Naive thymus-derived CD4-positive, alpha-beta T cell (primary cell): ENCODE data around the gene CDKAL1. TPM values are rescaled to one million over a fixed set of nuclear protein-coding genes. Genes with fewer than 3 reads are reported as not detected.

ENCODE experiments used
- ATAC-seq: fragments of 150-1000 bp; cut with Tn5 transposase; 2 replicates; pipeline ENCODE4 v1.10.0; 2021; ENCODE audit warnings: mild to moderate bottlenecking, moderate library complexity
- CTCF ChIA-PET: fragments of 350-600 bp; sonication (Branson Sonifier 250); formaldehyde crosslinking; loops from one replicate; lab custom pipeline; 2021; ENCODE audit warnings: antibody characterized with exemption; lab: Charles Lee
- POLR2A ChIA-PET: fragments of 350-600 bp; sonication (Branson Sonifier 250); formaldehyde crosslinking; loops from one replicate; lab custom pipeline; 2021; ENCODE audit warnings: antibody characterized with exemption, inconsistent platforms; lab: Charles Lee
- DNase-seq, 9 donors: peaks; one replicate each; pipeline versions ENCODE4 v3.0.0 to v3.0.0-alpha.2; 2020 to 2022; ENCODE audit warnings: mixed read lengths in 1 of 9
- H3K27ac ChIP-seq: one replicate; pipeline ENCODE4 v1.7.0; 2013; ENCODE audit warnings: mild to moderate bottlenecking, low read depth, low read length, moderate library complexity
- H3K27me3 ChIP-seq, 2 donors: one replicate each; pipeline ENCODE4 v1.7.0; 2013; ENCODE audit warnings: low read length in 2 of 2, mild to moderate bottlenecking in 2 of 2, moderate library complexity in 2 of 2; ENCODE audit not compliant: control insufficient read depth in 2 of 2, insufficient read depth in 2 of 2
- H3K36me3 ChIP-seq, 3 experiments: 1 replicate in 2 of 3; 2 replicates in 1 of 3; pipeline ENCODE4 v1.7.0; 2013; ENCODE audit warnings: low read length in 3 of 3, mild to moderate bottlenecking in 3 of 3, moderate library complexity in 1 of 3; ENCODE audit not compliant: insufficient read depth in 3 of 3, control insufficient read depth in 2 of 3
- H3K4me1 ChIP-seq, 2 donors: one replicate each; pipeline ENCODE4 v1.7.0; 2013; ENCODE audit warnings: low read length in 2 of 2, mild to moderate bottlenecking in 2 of 2, moderate library complexity in 1 of 2; ENCODE audit not compliant: control insufficient read depth in 2 of 2, insufficient read depth in 2 of 2
- H3K4me3 ChIP-seq: 2 replicates; pipeline ENCODE4 v1.7.0; 2013; ENCODE audit warnings: mild to moderate bottlenecking, low read length
- H3K9me3 ChIP-seq, 3 experiments: 1 replicate in 2 of 3; 2 replicates in 1 of 3; pipeline ENCODE4 v1.7.0; 2013; ENCODE audit warnings: low read length in 3 of 3; ENCODE audit not compliant: control insufficient read depth in 2 of 3
- H3K27ac Mint-ChIP-seq, 9 donors: one replicate each; pipeline ENCODE4 v1.8.0; 2020 to 2022; ENCODE audit warnings: mixed read lengths in 9 of 9, mild to moderate bottlenecking in 8 of 9, moderate library complexity in 5 of 9, inconsistent platforms in 2 of 9
- H3K27me3 Mint-ChIP-seq, 5 donors: one replicate each; pipeline ENCODE4 v1.8.0; 2021 to 2022; ENCODE audit warnings: mixed read lengths in 5 of 5, mild to moderate bottlenecking in 1 of 5
- H3K36me3 Mint-ChIP-seq, 5 donors: one replicate each; pipeline ENCODE4 v1.8.0; 2020 to 2022; ENCODE audit warnings: mixed read lengths in 5 of 5, mild to moderate bottlenecking in 3 of 5, inconsistent platforms in 1 of 5
- H3K4me1 Mint-ChIP-seq, 7 donors: one replicate each; pipeline ENCODE4 v1.8.0; 2020 to 2022; ENCODE audit warnings: mixed read lengths in 7 of 7, mild to moderate bottlenecking in 3 of 7, inconsistent platforms in 1 of 7
- H3K4me3 Mint-ChIP-seq, 10 donors: one replicate each; pipeline ENCODE4 v1.8.0; 2020 to 2022; ENCODE audit warnings: mild to moderate bottlenecking in 10 of 10, mixed read lengths in 10 of 10, moderate library complexity in 6 of 10, inconsistent platforms in 2 of 10
- H3K9me3 Mint-ChIP-seq, 11 donors: one replicate each; pipeline ENCODE4 v1.8.0; 2020 to 2022; ENCODE audit warnings: mixed read lengths in 11 of 11, mild to moderate bottlenecking in 4 of 11, inconsistent platforms in 1 of 11, moderate library complexity in 1 of 11
- intact Hi-C, 2 donors: fragments of 100-400 bp; cut with micrococcal nuclease; formaldehyde crosslinking; loops; one replicate each; pipeline ENCODE4 v1.15.1; 2023
- polyA plus RNA-seq, 2 donors: library from polyadenylated mRNA; unstranded; fragments of 300-500 nt; fragmentation: Illumina TruSeq; gene quantifications; one replicate each; pipeline ENCODE4 v1.2.3, GENCODE V29; 2021
- total RNA-seq, 6 experiments: library from RNA in 5 of 6; stranded (reverse) in 5 of 6; gene quantifications; 1 replicate in 5 of 6; 2 replicates in 1 of 6; pipeline ENCODE4 v1.2.3 and lab custom pipeline; 2021 to 2026

CDKAL1 gene
- total and polyA plus RNA-seq, 7 experiments from 2014 or later, result 23.6 to 35.8 (median 29.8) TPM

DNA sequence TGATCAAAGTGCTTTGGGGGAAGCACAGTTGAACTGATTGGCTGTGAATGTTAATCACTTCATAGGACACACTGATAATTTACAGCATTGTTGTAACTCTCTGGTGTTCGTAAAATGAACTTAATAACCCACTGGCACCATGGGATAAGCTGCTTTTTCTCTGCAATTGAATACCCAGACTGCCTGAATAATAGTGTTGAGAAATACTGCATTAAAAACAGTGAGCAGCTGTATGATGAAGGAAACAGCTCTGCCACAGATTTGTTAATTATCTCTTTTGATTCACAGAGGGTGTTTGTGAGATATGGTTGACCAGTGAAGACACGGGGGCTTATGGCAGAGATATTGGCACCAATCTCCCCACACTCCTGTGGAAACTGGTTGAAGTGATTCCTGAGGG is 420.9 kb downstream of the CDKAL1 start:
- DNase-seq (no peak), ATAC-seq (no peak)
- H3K27ac Mint-ChIP-seq, result no peak overlapping the region
- H3K4me1 Mint-ChIP-seq, result peaks cover 0 to 4% (median 0%) of the 10 kb centered on the region in 7 donors
- intact Hi-C loops, result no loop called here
- Histone ChIP-seq H3K36me3 (peaks cover 0 to 20% (median 0%) of the 10 kb centered on the region in 3 experiments), H3K4me1 (no peaks in the 10 kb centered on the region), H3K27ac (no peak overlapping the region), H3K9me3 (no peaks in the 10 kb centered on the region), H3K4me3 (no peak overlapping the region), H3K27me3 (no peaks in the 10 kb centered on the region)
- H3K4me3 Mint-ChIP-seq, result no peak overlapping the region
- CTCF ChIA-PET, result no interaction called here
- H3K27me3 Mint-ChIP-seq, result no peaks in the 10 kb centered on the region
- peaks cover 8 to 61% (median 50%) of the 10 kb centered on the region in 5 donors for H3K36me3 Mint-ChIP-seq
- H3K9me3 Mint-ChIP-seq, result peaks cover 0 to 7% (median 0%) of the 10 kb centered on the region in 11 donors
- POLR2A ChIA-PET, result no interaction called here

DNA sequence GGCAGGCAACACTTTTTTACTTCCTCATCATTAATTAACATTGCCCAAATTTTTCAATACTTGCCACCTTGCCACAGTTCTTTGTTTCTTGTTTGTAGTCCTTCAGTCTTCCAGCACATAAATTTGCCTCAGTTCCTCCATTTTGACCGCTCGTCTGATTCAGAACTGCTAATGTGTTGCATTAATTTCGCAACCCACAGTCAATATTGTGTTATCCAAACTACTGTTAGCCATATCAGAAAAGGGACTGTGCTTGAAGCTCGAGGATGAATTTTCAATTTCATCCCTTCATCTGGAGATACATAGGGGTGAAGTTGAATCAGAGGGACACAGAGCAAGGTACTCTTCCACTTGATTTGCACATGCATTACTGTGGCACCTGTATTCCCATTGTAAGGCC is 421.5 kb downstream of the CDKAL1 start:
- H3K27ac Mint-ChIP-seq, result no peak overlapping the region

DNA sequence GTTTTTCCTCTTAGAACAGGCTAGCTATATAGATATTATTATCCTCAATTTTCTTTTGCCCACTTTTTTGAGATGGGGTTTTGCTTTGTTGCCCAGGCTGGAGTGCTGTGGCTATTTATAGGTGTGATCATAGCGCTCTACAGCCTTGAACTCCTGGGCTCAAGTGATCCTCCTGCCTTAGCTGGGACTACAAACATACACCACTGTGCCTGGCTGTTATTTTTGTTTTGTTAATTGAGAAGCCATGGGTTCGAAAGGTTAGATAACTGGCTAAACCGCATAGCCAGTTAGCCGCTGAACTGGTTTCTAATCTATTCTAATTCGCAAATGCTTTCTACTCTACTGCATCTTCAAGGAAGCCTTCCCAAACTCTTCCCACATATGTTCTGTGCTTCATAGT is 425.8 kb downstream of the CDKAL1 start:
- Mint-ChIP-seq H3K27me3 (no peaks in the 10 kb centered on the region), H3K4me1 (peaks cover 0 to 2% (median 0%) of the 10 kb centered on the region in 7 donors), H3K36me3 (peaks cover 11 to 83% (median 73%) of the 10 kb centered on the region in 5 donors), H3K4me3 (no peak overlapping the region), H3K9me3 (peaks cover 0 to 13% (median 0%) of the 10 kb centered on the region in 11 donors), H3K27ac (no peak overlapping the region)
- ATAC-seq (no peak), DNase-seq (no peak)
- CTCF ChIA-PET, result no interaction called here
- Histone ChIP-seq H3K4me1 (no peaks in the 10 kb centered on the region), H3K9me3 (no peaks in the 10 kb centered on the region), H3K36me3 (peaks cover 0 to 16% (median 0%) of the 10 kb centered on the region in 3 experiments), H3K27me3 (no peaks in the 10 kb centered on the region), H3K4me3 (no peak overlapping the region), H3K27ac (no peak overlapping the region)
- intact Hi-C loops, result no loop called here
- POLR2A ChIA-PET, result no interaction called here

More for the DNA sequence above, 421.5 kb downstream of the CDKAL1 start:
- DNase-seq, result no peak
- no peak for ATAC-seq
- H3K9me3 Mint-ChIP-seq, result peaks cover 0 to 7% (median 0%) of the 10 kb centered on the region in 11 donors
- H3K36me3 ChIP-seq, result peaks cover 0 to 20% (median 0%) of the 10 kb centered on the region in 3 experiments
- peaks cover 9 to 63% (median 52%) of the 10 kb centered on the region in 5 donors for H3K36me3 Mint-ChIP-seq
- H3K4me3 Mint-ChIP-seq, result no peak overlapping the region
- ChIA-PET CTCF (no interaction called here), POLR2A (no interaction called here)
- no peak overlapping the region for H3K27ac ChIP-seq
- no peaks in the 10 kb centered on the region for H3K27me3 Mint-ChIP-seq
- no peaks in the 10 kb centered on the region for H3K9me3 ChIP-seq
- H3K4me1 ChIP-seq, result no peaks in the 10 kb centered on the region
- no peaks in the 10 kb centered on the region for H3K27me3 ChIP-seq
- intact Hi-C loops, result no loop called here
- H3K4me1 Mint-ChIP-seq, result peaks cover 0 to 2% (median 0%) of the 10 kb centered on the region in 7 donors
- H3K4me3 ChIP-seq, result no peak overlapping the region

DNA sequence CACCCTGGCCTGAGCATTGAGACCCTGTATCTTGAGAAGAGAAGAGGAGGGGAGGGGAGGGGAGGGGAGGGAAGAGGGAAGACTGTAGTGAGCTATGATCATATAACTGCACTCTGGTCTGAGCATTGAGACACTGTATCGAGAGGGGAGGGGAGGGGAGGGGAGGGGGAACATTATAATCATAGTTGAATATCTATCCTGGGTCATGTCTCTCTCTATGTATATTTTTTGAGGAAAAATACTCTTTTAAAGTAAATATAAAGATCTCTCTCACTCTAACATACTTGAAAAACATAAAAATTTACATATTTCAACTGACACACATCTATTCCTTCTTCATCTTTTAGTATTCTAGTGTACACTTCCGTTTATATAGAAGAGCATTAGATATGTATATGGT is 431.0 kb downstream of the CDKAL1 start:
- H3K9me3 Mint-ChIP-seq, result peaks cover 2 to 32% (median 11%) of the 10 kb centered on the region in 11 donors
- no peak overlapping the region for H3K4me3 Mint-ChIP-seq
- H3K36me3 Mint-ChIP-seq, result peaks cover 7 to 85% (median 77%) of the 10 kb centered on the region in 5 donors
- intact Hi-C loops, result no loop called here
- H3K27me3 Mint-ChIP-seq, result no peaks in the 10 kb centered on the region
- H3K4me1 Mint-ChIP-seq, result no peaks in the 10 kb centered on the region
- no peaks in the 10 kb centered on the region for H3K36me3 ChIP-seq
- no peak overlapping the region for H3K27ac ChIP-seq
- no peaks in the 10 kb centered on the region for H3K4me1 ChIP-seq
- peaks cover 0 to 5% (median 0%) of the 10 kb centered on the region in 3 experiments for H3K9me3 ChIP-seq
- no peak overlapping the region for H3K27ac Mint-ChIP-seq
- ChIA-PET POLR2A (no interaction called here), CTCF (no interaction called here)
- no peaks in the 10 kb centered on the region for H3K27me3 ChIP-seq
- H3K4me3 ChIP-seq, result no peak overlapping the region
- DNase-seq, result no peak
- ATAC-seq, result no peak

DNA sequence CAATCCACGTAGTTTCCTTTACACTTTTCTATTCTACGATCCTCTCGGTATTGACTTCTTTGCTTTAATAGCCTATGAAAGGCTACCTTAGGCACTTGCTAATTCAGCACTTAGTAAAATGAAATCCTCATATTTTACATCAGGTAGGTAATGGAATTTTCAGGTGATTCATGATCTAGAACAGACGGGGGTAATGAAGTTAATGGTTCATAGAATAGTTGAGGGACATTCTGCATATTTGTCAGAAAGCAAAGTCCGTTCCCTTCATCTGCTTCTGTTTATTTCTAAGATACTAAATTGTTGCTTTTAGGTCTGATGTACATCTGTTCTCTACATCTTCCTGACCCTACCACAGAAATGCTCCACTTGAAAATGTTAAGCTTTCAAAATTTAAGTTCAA is 431.7 kb downstream of the CDKAL1 start:
- H3K36me3 Mint-ChIP-seq, result peaks cover 7 to 84% (median 75%) of the 10 kb centered on the region in 5 donors
- CTCF ChIA-PET, result no interaction called here

DNA sequence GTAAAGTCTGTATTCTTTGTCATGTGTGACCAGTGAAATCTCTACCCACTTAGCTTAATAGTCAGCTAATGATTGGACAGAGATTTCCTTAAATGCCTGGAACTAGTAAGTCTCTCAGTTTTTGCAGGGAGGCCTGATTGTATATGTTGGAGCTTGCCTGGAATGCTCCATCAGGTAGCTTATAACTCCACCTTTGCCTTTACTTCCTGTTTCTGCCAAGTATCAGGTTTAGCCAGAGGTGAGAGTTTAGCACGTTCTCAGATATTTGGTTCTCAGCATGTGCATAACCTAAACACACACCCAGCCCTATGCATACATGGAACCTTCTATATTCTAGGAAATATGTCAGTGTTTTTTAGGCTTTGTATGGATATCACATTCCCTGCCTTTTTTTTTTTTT is 435.3 kb downstream of the CDKAL1 start:
- H3K27ac ChIP-seq, result no peak overlapping the region
- ChIA-PET POLR2A (no interaction called here), CTCF (no interaction called here)
- Mint-ChIP-seq H3K36me3 (peaks cover 8 to 69% (median 63%) of the 10 kb centered on the region in 5 donors), H3K27me3 (no peaks in the 10 kb centered on the region), H3K27ac (no peak overlapping the region), H3K4me3 (no peak overlapping the region), H3K9me3 (peaks cover 2 to 20% (median 11%) of the 10 kb centered on the region in 11 donors), H3K4me1 (no peaks in the 10 kb centered on the region)
- intact Hi-C loops, result no loop called here
- ATAC-seq, result no peak
- H3K9me3 ChIP-seq, result peaks cover 0 to 5% (median 0%) of the 10 kb centered on the region in 3 experiments
- no peaks in the 10 kb centered on the region for H3K27me3 ChIP-seq
- DNase-seq, result no peak
- H3K4me3 ChIP-seq, result no peak overlapping the region
- no peaks in the 10 kb centered on the region for H3K4me1 ChIP-seq
- H3K36me3 ChIP-seq, result no peaks in the 10 kb centered on the region

More for the DNA sequence above, 431.7 kb downstream of the CDKAL1 start:
- no peak for ATAC-seq
- POLR2A ChIA-PET, result no interaction called here
- no peak for DNase-seq
- peaks cover 0 to 5% (median 0%) of the 10 kb centered on the region in 3 experiments for H3K9me3 ChIP-seq
- Mint-ChIP-seq H3K4me1 (no peaks in the 10 kb centered on the region), H3K27me3 (no peaks in the 10 kb centered on the region), H3K9me3 (peaks cover 2 to 32% (median 11%) of the 10 kb centered on the region in 11 donors), H3K27ac (no peak overlapping the region), H3K4me3 (no peak overlapping the region)
- no peaks in the 10 kb centered on the region for H3K27me3 ChIP-seq
- H3K36me3 ChIP-seq, result no peaks in the 10 kb centered on the region
- H3K4me1 ChIP-seq, result no peaks in the 10 kb centered on the region
- no peak overlapping the region for H3K4me3 ChIP-seq
- no peak overlapping the region for H3K27ac ChIP-seq
- intact Hi-C loops, result no loop called here

DNA sequence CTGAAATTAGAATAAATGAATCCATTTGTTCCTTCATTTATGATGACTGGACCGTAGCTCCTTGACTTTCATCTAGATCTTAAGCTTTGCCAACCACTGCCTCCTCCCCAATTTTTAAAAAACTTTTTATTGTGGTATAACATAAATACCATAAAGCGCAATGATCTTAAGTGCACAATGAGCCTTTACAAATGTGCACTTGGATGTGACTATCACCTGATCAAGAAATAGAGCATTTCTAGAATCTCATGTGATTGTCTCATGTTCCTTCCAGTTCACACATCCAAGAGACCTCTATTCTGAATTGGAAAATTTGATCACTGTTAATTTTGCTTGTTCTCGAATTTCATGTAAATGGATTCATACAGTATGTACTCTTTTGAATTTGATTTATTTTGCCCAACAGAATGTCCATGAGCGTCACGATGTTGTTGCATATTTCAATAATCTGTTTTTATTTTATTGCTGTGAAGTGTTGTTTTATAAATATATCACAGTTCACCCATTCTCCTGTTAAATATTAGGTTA is 442.2 kb downstream of the CDKAL1 start:
- peaks cover 0 to 14% (median 3%) of the 10 kb centered on the region in 11 donors for H3K9me3 Mint-ChIP-seq
- H3K27me3 ChIP-seq, result no peaks in the 10 kb centered on the region
- intact Hi-C loops, result no loop called here
- no peaks in the 10 kb centered on the region for H3K27me3 Mint-ChIP-seq
- ATAC-seq (no peak), DNase-seq (no peak)
- no peak overlapping the region for H3K4me3 Mint-ChIP-seq
- no peaks in the 10 kb centered on the region for H3K4me1 Mint-ChIP-seq
- H3K36me3 Mint-ChIP-seq, result peaks cover 7 to 56% (median 32%) of the 10 kb centered on the region in 5 donors
- H3K4me3 ChIP-seq, result no peak overlapping the region
- ChIA-PET CTCF (interaction anchor here (0.6 kb wide), 1 partner anchor 9 kb away, joined by 3 read pairs; no protein-coding TSS in a partner anchor), POLR2A (no interaction called here)
- no peaks in the 10 kb centered on the region for H3K36me3 ChIP-seq
- no peaks in the 10 kb centered on the region for H3K4me1 ChIP-seq
- H3K9me3 ChIP-seq, result no peaks in the 10 kb centered on the region
- H3K27ac ChIP-seq, result no peak overlapping the region
- H3K27ac Mint-ChIP-seq, result no peak overlapping the region
